Left renal cortex interstitium (tissue), 4 donors: ENCODE measurements around the gene THUMPD2. TPM values are rescaled to one million over a fixed set of nuclear protein-coding genes. Genes with fewer than 3 reads are reported as not detected.
"Not testable (repeated sequence)": the region's sequence is repeated elsewhere in the genome, so short reads cannot be mapped to it uniquely, and the experiment has no call there.

Experiments used
- DNase-seq, 4 donors: peaks; one replicate each; pipeline ENCODE4 v3.0.0-alpha.2; 2013; ENCODE audit warnings: low read depth in 4 of 4, low spot score in 2 of 4, missing footprints in 1 of 4
- polyA plus RNA-seq, 4 donors: library from polyadenylated mRNA; unstranded; fragments of 120-200 nt; gene quantifications; one replicate each; pipeline ENCODE4 v1.2.1, GENCODE V29; 2013; ENCODE audit not compliant: insufficient read length in 4 of 4

Gene THUMPD2, protein sequence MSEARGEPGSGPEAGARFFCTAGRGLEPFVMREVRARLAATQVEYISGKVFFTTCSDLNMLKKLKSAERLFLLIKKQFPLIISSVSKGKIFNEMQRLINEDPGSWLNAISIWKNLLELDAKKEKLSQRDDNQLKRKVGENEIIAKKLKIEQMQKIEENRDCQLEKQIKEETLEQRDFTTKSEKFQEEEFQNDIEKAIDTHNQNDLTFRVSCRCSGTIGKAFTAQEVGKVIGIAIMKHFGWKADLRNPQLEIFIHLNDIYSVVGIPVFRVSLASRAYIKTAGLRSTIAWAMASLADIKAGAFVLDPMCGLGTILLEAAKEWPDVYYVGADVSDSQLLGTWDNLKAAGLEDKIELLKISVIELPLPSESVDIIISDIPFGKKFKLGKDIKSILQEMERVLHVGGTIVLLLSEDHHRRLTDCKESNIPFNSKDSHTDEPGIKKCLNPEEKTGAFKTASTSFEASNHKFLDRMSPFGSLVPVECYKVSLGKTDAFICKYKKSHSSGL
- polyA plus RNA-seq = 10 to 100 TPM; 18.4 to 27.9 (median 22.9) TPM

DNA sequence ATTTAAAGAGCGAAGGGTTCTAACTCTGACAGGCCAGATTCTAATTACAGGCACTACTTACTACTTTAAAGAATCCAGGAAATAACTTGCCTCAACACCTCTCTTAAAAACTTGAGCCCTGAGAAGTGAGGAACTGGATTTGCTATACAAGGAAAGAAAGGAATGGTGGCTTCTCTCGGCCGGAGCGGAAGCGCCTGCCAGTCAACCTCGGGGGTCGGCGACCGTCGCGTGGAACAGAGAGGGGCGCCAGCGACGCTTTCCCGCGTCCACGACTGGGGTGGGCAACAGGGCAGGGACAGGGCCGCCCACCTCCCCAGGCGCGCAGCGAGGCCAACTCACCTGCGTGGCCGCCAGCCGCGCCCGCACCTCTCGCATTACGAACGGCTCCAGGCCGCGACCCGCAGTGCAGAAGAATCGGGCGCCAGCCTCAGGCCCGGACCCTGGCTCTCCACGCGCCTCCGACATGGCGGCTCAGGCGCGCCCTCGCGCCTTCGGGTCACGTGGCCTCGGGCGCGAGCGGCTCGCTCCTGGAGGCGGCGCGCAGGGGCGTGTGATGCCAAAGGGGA is at the start of gene THUMPD2:
Gene THUMPD2, minus strand, starts transcription at position 484 of the 566 bp plus-strand sequence. Its CDS starts 19 bp downstream, at position 465.
- peak; percentile 48 to 65 (median 62) for DNase-seq

DNA sequence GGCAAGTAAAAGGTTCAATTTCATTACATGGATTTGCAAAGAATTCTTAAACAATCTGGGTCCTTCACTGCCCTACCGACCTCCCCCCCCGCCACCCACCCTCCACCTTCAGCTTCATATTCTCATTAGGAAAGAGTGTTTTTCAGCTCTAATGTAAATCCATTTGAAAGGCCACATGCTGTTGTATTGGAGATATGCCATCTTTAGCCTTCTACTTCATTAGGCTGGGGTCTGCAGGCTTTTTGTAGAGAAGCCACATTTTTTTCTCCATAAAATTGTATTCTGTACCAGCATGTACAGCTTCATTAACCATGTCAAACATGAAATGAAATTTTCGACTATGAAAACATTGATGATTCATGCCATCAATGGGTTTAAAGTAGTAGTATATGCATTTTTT is 42.8 kb upstream of the THUMPD2 start:
- DNase-seq = no peak

DNA sequence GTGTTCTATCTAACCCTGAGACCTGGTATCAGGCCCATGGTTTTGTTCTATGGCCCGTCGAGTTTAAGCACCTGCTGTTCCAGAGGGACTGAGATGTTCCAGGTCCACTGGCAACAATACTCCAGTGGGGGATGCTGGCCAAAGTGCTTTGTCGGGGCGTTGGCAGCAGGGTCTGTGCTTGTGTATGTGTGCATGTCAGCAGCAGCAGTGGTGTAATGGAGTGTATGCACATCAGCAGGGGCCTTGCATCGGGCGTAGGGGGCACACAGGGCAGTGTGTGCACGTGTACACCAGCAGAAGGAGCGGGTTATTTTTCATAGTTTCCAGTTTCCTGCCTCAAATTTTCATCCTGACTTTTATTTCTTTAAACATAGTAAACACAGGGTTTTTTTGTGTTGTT is 37.8 kb upstream of the THUMPD2 start:
- no peak for DNase-seq

DNA sequence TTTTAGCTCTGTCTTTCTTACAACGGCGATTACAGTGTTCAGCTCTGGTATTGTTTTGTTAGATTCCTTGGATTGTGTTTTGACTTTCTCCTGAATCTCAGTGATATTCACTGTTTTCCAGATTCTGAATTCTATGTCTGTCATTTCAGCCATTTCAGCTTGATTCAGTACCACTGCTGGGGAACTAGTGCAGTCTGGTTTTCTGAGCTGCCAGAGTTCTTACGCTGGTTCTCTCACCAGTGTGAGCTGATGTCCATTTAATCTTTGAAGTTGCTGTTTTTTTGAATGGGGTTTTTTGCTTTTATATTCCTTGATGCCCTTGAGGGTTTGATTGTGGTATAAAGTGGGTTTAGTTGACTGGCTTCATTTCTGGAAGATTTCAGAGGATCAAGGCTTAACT is 37.4 kb upstream of the THUMPD2 start:
- no peak for DNase-seq

DNA sequence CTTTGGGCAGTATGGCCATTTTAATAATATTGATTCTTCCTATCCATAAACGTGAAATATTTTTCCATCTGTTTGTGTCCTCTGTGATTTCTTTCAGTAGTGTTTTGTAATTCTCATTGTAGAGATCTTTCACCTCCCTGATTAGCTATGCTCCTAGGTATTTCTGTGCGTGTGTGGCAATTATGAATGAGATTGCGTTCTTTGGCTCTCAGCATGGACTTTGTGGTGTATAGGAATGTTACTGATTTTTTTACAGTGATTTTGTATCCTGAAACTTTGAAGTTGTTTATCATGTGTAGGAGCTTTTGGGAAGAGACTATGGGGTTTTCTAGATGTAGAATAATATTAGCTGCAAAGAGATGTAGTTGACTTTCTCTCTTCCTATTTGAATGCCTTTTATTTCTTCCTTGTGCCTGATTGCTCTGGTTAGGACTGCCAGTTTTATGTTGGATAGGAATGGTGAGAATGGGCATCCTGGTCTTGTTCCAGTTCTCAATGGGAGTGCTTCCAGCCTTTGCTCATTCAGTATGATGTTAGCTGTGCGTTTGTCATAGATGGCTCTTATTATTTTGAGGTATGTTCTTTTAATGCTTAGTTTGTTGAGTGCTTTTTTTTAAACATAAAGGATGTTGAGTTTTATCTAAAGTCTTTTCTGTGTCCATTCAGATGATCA is 27.0 kb upstream of the THUMPD2 start:
- no peak for DNase-seq

DNA sequence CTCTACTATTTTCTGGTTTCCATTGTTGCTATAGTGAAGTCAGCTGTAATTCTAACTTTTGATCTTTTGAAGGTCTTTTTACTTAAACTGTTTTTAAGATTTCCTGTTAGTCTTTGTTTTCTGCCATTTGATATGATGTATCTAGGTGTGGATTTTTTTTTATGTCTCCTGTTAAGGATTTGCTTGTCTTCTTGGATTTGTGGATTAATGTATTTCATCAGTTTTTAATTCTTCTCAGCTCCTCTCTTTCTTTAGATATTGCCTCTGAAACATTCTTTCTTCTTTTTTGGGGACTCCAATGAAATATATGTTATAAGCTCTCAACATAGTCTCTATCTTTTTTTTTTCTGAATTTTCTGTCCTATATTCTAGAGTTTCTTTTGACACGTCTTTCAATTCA is 24.8 kb upstream of the THUMPD2 start:
- no peak for DNase-seq

DNA sequence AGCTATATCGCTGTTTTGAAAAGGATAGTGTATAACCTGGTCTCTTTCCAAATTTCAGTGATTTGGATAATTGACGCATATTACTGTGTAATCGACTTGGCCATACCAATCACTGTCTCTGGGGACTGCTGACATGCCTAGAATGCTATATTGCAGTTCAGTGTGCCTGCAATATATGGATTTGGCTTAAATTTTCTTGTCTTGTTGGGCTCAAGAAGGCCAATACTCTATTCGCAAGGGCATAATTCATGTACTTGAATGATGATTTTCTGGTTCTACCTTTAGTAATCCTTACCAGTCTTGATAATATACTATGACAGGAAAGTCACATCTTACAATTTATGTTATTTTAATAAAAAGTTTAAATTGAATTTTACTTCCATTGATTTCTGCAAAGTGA is 21.7 kb upstream of the THUMPD2 start:
- DNase-seq = no peak

DNA sequence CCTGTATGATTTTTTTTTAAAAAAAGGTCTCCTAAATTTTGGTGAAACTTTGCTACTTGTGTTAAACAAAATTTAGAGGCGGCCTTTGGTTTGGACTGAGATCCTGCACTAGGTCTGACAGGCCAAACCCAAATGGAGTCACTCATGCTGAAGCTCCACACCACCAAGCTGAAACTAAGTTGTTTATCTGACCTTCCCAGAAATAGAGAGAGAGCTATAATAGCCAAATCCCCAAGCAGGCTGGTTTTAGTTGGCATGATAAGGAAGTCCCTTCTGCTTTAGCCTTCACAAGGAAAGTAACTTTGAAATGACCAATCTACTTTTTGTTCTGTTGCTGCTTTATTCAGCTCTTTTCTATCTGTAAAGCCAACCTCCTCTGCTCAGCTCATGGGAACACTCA is 17.1 kb upstream of the THUMPD2 start:
- DNase-seq = no peak

DNA sequence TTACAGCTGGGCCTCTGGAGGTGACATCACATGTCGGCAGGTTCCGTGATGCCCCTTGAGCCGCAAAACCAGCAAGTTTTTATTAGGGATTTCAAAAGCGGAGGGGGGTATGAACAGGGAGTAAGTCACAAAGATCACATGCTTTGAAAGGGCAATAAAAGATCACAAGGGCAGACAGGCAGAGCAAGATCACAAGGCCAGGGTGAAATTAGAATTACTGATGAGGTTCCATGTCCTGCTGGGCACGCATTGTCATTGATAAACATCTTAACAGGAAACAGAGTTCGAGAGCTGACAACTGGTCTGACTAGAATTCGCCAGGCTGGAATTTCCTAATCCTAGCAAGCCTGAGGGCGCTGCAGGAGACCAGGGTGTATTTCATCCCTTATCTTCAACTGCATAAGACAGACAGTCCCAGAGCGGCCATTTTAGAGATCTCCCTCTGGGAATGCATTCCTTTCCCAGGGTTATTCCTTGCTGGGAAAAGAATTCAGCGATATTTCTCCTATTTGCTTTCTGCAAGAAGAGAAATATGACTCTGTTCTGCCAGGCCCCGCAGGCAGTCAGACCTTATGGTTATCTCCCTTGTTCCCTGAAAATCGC is 11.3 kb upstream of the THUMPD2 start:
- DNase-seq = not testable (repeated sequence)

DNA sequence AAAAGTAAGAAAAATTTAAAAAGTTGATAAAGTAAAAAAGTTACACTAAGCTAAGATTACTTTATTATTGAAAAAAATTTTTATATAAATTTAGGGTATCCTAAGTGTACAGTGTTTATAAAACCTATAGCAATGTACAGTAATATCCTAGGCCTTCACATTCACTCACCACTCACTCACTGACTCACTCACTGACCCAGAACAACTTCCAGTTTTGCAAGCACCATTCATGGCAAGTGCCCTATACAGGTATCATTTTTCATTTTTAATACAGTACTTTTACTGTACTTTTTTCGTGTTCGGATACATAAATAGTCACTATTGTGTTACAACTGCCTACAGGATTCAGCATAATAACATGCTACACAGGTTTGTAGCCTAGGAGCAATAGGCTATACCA is 8.9 kb upstream of the THUMPD2 start:
- no peak for DNase-seq

DNA sequence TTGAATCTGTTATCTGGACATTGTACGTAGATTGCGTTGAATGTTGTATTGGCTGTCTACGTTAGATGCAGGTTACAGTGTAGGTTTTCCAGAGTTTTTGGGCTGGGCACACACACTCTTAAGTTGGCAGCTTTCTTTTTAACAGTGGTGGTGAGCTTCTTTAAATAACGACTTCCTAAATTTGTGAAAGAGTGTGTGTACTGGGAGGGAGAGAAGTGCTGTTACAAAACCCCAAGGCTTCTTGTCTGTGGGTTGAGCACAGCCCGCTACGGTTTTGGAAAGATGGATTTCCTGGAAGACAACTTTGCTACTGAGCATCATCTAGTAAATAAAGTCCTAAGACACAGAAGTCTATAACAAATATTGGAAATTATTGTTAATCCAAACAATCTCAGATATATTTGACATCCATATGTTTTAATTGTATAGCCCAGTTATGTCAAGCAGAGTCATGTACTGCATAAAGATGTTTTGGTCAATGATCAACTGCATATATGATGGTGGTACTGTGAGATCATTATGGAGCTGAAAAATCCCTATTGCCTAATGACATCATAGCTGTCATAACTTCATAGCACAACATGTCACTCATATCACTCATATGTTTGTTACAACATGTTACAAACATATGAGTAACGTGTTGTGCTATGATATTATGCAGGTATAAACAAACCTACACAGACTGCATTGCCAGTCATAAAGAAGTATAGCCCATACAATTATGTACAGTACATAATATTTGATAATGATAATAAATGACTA is 7.9 kb upstream of the THUMPD2 start:
- DNase-seq = no peak

DNA sequence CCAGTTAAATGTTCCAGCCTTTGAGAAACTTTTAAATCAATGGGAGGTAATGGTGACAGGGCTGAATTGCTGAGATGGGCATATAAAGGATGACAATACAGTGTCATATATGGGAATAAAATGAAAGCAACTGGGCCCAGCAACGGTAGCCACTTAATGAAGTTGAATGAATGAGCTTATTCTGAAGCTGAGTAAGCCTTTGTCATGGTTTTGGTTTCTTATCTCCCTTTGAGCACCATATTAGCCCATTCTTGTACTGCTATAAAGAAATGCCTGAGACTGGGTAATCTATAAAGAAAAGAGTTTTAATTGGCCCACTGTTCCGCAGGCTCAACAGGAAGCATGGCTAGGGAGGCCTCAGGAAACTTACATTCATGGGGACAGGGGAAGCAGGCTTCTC is 3.5 kb upstream of the THUMPD2 start:
- DNase-seq = no peak

DNA sequence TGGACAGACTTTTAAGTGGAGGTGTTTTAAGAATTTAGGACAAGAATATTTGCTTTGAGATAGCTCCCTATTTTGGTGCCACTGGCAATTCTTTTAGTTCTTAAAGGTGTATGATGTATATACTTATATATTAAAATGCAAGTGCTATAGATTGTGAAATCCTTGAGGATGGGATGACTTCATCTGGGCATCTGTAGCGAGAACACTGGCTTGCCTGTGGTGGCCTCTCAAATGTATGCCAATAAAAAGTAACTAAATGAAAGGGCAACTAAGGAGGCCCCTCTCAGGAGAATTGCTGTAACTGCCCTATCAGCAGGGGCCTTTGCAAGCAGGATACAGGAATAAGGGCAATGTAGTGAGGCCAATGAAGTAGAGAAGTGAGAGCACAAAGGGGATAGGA is 2.6 kb upstream of the THUMPD2 start:
- no peak for DNase-seq

DNA sequence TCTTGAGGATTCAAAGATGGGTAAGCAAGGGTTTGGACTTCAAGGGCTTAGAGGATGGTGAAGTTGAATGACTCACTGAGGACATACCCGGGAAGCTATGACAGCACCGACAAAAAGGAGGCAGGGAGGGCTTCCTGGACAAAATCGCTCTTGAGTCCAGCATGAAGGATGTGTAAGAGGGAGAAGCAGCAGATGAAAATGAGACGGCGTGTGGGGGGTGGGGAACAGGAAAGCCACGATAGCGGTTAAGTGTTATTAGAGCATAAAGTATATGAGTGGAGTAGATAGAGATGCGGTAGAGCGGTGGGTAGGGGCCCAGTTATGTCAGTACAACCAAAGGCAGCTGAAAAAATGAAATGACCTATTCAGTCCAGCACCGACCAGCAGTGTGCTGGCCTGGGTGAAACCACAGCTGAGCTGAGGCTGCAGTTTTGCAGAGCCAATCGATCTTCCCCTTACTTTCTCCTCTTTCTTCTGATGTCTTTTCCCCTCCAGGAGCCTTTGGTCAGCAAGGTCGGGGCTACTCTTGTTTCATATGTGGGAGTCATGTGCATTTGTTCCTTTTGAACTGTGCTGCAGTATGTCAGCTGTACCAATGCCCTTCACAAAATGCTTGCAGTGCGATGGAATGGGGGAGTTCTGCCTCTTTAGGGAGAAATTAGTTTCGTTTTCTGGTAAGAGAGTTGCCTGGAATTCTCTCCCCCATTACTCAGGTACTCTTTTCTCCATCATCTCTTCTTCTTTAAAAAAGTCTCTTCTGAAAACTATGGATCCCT is 2.0 kb upstream of the THUMPD2 start:
- peak in 1 of 4 donors; percentile 32 for DNase-seq

DNA sequence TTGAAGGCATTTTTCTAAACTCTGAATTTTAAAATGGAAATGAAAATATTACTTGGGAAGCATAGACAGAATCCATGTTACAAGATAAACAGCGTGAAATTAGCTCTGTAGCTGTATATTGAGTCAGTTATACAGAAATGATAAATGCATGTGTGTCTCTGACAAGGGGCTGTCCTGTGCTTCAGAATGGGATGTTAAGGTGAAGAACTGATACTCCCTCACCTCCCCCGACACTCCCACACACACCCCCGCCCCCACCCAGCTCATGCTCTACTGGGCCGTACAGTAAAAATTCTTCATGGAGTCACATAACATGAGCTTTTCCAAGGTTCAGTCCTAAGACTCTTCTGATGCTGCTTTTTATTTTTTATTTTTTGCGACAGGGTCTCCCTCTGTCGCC is 869 bp upstream of the THUMPD2 start:
- DNase-seq = no peak

DNA sequence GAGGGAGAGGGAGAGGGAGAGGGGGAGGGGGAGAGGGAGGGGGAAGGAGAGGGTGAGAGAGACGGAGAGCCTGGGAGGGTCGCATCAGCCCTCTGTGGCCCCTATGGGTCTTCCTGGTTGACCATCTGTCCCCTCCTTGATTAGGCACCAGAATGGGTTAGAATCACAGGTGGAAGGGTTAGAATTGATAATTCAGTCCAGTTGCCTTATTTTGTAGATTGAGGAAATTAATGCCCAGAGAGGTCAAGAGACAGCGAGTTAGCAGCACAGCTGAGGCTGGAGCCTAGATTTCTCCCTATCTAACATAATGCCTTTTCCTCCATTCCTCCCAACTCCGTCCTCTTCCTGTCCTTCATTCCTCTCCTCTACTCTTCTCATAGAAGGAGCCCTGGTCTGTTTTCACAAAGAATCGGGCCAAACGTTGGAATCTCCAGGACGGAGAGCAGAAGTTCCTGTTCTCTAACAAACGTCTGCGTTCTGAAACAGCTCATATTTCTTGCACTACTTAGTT is 338 bp upstream of the THUMPD2 start:
- peak in 1 of 4 donors; percentile 55 for DNase-seq

DNA sequence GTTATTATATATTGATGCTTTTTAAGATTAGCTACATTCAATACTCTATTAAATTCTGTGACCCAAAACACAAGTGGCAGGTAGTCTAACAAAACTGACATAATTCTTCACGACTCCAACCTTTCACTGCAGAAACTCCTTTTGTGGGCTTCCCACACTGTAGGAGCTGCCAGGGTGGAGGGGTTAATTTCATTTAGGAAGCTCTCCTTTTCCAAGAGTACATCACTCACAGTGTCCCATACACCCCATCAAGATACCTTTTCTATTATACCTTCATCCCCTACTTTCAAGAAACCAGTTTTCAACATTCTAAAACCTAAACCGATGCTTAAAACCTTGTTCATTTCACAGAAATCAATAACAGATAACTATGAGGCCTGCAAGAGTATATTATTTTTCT is 825 bp downstream of the THUMPD2 start:
- no peak for DNase-seq

DNA sequence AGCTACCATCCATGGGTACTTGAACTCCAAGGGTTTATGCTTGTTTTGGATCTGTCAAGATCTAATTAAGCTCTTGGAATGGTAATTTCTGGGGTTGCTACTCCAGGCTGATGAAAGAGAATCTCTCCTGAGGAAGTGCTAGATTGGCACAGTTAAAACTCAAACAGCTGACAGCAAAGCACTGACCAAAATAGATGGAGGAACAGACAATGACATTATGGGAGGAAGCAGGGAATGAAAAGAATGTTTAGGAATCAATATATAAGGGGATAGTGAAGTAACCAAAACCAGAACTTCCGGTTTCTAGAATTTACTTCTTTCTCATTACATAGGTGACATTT is 6.3 kb downstream of the THUMPD2 start:
- DNase-seq = no peak

DNA sequence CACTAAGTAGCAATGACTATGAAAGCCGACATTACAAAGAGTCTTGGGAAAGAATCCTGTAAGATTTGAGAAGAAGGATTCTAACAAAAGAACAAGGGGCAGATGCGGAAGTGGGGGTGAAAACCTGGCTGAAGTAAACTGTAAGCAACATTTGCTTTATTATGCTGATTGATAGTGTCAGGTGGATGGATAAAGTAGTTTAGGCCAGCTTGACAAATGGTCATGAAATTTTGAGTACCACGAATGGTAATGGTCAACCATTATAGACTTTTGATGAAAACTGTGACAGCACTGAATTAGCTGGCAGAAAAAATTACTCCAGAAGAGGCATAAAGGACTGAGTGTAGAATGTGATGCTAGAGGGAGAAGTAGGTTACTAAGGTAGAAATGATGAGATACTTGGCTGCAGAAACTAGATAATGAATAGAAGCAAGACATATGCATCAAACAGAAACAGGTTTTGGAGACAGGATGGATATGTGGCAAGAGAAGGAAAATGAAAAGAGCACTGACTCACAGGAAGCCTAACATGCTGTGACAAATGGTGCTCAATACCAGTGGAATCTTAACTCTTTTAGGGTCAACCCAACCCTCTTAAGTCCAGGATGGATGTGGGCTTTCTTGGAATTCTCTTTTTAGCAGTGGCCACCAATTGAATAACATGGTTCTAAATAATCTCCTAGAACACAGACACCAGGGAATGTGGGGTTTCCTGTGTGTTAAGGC is 6.8 kb downstream of the THUMPD2 start:
- no peak for DNase-seq
